GM13977 (cell line): ENCODE results near the gene G6PC3.
"Not testable (repeated sequence)": the region's sequence is repeated elsewhere in the genome, so short reads cannot be mapped to it uniquely, and the experiment has no call there.

ENCODE experiments used
- DNase-seq: peaks from one replicate; pipeline ENCODE4 v3.0.0; 2012; ENCODE audit warnings: low spot score
- in situ Hi-C: fragments of 300-500 bp; cut with MboI; formaldehyde crosslinking; loops from one replicate; pipeline ENCODE4 v1.12.0; 2022; ENCODE audit warnings: low sequenced_read_pairs, low pct_unique_long_range_greater_than_20kb, mixed read lengths, inconsistent platforms; ENCODE audit not compliant: unreplicated experiment
- TF ChIP-seq, protein P1 (sequence below): IDR thresholded peaks from 2 replicates; pipeline ENCODE4 v1.5.1; 2012; ENCODE audit warnings: mild to moderate bottlenecking, control low read depth; ENCODE audit not compliant: insufficient read depth; ENCODE audit errors: extremely low read depth, missing control alignments

Gene G6PC3

DNA sequence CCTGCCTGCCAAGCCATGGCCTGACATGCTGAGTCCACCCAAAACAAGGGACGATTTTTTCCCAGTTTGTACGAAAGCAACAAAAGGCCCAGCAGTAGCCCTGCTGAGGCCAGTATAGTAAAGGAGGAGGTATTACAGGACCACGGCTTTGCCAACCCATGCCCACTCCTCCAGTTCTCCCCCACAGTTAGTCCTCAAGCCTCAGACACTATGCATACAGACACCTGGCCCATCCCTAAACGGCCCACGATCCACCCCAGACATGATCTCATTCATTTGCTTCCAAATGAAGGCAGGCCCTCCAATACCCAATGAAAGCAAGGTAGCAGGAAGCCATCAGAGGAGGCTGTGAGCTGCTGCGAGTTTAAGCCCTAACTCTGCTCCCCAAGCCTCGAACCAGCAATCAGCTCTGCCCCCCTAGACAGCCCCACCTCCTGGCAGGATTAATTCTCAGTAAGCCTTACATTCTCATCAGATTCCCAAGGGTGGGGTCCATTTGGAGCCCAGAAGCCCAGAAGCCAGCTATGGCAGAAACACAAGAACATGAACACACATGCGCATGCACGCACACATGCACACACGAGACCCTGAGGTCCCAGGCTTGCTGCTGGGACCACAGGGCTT, 48.0 kb downstream of the G6PC3 start:
- in situ Hi-C loops: no loop called here
- TF ChIP-seq, protein P1, sequence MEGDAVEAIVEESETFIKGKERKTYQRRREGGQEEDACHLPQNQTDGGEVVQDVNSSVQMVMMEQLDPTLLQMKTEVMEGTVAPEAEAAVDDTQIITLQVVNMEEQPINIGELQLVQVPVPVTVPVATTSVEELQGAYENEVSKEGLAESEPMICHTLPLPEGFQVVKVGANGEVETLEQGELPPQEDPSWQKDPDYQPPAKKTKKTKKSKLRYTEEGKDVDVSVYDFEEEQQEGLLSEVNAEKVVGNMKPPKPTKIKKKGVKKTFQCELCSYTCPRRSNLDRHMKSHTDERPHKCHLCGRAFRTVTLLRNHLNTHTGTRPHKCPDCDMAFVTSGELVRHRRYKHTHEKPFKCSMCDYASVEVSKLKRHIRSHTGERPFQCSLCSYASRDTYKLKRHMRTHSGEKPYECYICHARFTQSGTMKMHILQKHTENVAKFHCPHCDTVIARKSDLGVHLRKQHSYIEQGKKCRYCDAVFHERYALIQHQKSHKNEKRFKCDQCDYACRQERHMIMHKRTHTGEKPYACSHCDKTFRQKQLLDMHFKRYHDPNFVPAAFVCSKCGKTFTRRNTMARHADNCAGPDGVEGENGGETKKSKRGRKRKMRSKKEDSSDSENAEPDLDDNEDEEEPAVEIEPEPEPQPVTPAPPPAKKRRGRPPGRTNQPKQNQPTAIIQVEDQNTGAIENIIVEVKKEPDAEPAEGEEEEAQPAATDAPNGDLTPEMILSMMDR: no peak
- DNase-seq: no peak

DNA sequence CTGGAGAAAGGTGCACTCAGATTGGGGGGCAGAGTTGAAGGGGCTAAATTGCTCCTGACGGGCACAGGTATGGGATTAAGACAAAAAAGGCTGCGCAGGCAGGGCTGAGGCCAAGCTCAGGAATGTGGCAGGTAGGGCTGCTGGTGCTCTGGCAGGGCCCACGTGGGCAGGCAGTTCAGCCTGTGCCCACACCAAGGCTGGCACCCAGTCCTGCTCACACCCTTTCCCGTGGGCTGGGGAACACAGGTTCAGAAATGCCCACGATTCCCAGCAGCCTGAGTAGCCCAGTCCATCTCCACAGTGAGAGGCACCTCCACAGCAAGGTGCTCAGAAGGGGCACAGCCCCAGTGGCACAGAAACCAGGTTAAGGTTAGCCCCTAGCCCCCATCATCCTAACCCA, 48.5 kb downstream of the G6PC3 start:
- DNase-seq: no peak
- TF ChIP-seq, protein P1: no peak
- in situ Hi-C loops: no loop called here

DNA sequence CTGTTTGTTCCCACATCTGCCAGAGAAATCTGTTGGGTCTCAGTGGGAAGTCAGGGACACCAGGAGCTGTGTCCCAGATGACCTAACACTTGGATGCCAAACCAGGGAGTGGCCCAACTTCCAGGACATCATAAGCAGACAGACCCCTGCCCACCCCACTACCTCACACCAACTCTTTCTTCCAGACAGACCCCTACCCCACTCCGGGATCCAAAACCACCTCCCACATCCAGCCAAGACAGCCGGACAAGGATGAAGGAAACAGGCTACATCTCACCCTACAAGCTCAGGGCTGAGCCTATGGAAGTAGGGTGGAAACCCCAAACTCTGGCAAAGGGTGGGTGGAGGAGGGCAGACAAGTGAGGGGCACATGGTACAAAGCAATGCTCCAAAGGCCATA, 49.3 kb downstream of the G6PC3 start:
- DNase-seq: no peak
- in situ Hi-C loops: no loop called here
- TF ChIP-seq, protein P1: no peak

DNA sequence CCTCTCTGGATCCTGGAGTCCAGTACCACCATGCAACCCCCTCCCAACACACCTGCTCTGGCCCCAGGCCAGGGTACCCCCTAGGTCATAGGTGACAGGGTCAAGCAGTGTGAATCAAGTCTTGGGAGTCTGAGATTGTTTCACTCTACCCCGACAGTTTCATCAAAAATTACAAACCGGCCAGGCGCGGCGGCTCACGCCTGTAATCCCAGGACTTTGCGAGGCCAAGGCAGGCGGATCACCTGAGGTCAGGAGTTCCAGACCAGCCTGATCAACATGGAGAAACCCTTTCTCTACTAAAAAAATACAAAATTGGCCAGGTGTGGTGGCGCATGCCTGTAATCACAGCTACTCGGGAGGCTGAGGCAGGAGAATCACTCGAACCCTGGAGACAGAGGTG, 49.7 kb downstream of the G6PC3 start:
- in situ Hi-C loops, DNase-seq: not testable (repeated sequence)

DNA sequence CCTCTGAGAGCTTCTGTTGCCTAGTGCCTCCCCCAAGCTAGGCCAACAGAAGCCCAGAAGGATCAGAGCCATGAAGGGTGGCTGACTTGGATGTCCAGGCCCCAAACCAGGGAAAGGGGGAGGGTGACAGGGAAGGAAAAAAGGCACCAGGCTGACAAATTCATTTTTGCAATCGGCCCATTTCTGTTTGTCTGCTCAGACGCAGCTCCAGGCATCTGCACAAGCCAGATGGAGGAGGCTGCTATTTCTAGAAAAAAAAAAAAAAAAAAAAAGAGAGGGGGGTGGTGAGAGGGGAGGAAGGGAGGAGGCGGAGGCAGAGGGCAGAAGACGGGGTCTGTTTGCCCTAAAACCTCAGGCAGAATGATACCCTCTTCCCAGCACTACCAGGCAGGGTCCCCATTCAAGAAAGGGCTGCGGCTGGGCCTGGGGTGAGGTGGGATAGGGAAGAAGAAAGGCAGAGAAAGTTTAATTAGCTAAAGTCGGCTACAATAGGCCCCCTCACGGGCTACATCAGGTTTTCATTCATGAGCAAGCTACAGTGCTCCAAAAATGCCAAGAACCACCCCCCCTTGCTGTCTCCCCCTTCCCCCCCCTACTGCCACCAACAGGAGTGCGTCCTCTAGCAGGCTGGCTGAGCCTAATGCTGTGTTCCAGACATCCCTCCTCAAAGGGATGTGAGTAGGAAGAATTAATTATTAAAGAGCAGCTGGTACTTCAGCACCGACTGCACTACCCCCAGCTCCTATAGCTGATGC, 50.5 kb downstream of the G6PC3 start:
- TF ChIP-seq, protein P1: no peak
- DNase-seq: no peak
- in situ Hi-C loops: no loop called here

DNA sequence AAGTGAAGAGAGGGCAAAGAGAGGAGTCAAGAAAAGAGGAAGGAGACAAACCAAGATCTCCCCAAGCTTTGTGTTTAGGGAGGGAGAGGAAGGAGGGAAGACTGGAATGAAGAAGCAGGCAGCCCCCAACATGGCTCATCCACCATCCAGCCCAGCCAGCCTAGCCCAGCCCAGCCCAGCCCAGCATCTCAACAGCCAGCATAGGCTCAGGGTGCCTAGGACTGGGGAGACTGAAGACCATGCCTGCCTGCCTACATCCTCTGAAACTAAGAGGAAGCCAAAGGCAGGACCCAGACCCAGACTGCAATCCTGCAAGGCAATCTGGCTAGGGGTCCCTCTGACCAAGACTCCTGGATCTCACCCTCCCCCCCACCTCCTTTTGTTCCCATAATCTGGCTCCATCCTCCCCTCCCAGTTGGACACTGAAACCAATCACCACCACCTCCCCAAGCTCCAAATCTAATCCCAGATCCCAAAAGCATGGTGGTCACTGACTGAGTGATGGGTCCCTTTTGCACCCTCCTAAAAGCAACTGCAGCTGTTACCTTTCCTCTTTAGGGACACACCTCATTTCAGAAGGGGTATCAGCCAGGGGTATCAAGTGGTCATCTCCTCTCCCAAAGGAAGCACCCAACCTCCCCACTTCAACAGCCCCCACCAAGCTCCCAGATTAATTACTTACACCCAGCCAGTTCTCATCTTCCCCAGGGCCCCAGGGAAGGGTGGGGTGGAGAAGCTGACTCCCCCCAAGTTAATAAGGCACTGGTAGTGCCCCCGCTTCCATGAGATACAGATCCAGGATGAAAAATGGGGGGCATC, 51.7 kb downstream of the G6PC3 start:
- in situ Hi-C loops: no loop called here
- TF ChIP-seq, protein P1: no peak
- no peak for DNase-seq

DNA sequence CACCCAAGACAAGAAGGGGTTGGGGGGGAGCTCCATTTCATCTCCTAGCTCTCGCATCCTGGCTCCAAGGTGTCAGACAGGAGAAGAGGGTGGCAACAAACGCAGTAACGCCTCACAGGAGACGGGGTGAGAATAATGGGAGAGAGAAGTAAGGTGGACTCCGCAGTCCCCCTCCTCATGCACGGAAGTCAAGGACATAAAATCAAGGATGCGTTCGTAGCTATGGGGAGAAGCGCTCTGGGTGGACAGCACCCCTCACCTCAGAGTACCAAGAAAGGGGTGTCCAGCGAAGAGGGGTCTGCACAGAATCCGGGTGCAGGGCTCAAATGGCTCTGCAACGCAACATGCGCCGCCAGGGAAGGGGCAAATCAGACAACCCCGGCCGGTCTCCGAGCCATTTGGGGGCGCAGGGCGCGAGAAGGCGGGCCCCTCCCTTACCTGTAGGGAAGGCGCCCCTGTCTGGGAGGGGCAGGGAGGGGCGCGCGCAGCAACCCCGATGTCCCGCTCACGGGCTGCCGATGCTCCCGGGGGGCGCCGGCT, 52.4 kb downstream of the G6PC3 start:
- TF ChIP-seq, protein P1: no peak
- no peak for DNase-seq
- in situ Hi-C loops: no loop called here
